M059J (cell line): Measurements from ENCODE around the gene AKT1. TPM values are rescaled to one million over a fixed set of nuclear protein-coding genes. Genes with fewer than 3 reads are reported as not detected.
A peak's percentile ranks its signal among the peaks of the same experiment; 100 is the strongest.
"Not testable (repeated sequence)": the region's sequence is repeated elsewhere in the genome, so short reads cannot be mapped to it uniquely, and the experiment has no call there.

ENCODE experiments used
- DNase-seq: peaks from one replicate; pipeline ENCODE4 v3.0.0-alpha.2; 2012; ENCODE audit warnings: low read depth
- total RNA-seq: library from RNA; depleted of rRNA; stranded (reverse); fragments of >200 nt; shearing (Covaris generic); gene quantifications from 2 replicates; pipeline ENCODE4 v1.2.3, GENCODE V29; 2014

Gene AKT1
- total RNA-seq, 1 experiment from 2014 or later: 134 TPM

- DNase-seq: no peak
Measured at GRCh38 chr14:104819361-104819781, 23.8 kb upstream of the AKT1 start.

- no peak for DNase-seq
Measured at GRCh38 chr14:104818714-104819161, 23.2 kb upstream of the AKT1 start.

GRCh38 chr14:104817930-104818713 lies 22.6 kb upstream of the AKT1 start:
- no peak for DNase-seq

GRCh38 chr14:104816616-104816884 lies 21.0 kb upstream of the AKT1 start:
- no peak for DNase-seq

- not testable (repeated sequence) for DNase-seq
Measured at GRCh38 chr14:104814701-104815100, 19.2 kb upstream of the AKT1 start.

- no peak for DNase-seq
Measured at GRCh38 chr14:104813286-104813685, 17.7 kb upstream of the AKT1 start.

GRCh38 chr14:104810316-104810715 lies 14.8 kb upstream of the AKT1 start:
- no peak for DNase-seq

GRCh38 chr14:104808456-104808855 lies 12.9 kb upstream of the AKT1 start:
- DNase-seq: no peak

- DNase-seq: no peak
Measured at GRCh38 chr14:104806625-104807465, 11.3 kb upstream of the AKT1 start.

- DNase-seq: no peak
Measured at GRCh38 chr14:104805941-104806624, 10.5 kb upstream of the AKT1 start.

- peak; percentile 90 for DNase-seq
Measured at GRCh38 chr14:104805326-104805678, 9.8 kb upstream of the AKT1 start.

GRCh38 chr14:104804481-104805325 lies 9.2 kb upstream of the AKT1 start:
- DNase-seq: no peak

- DNase-seq: peak; percentile 73
Measured at GRCh38 chr14:104803912-104804410, 8.4 kb upstream of the AKT1 start.

- no peak for DNase-seq
Measured at GRCh38 chr14:104803280-104803911, 7.8 kb upstream of the AKT1 start.

GRCh38 chr14:104802394-104803184 lies 7.0 kb upstream of the AKT1 start:
- no peak for DNase-seq

- DNase-seq: no peak
Measured at GRCh38 chr14:104801520-104802393, 6.2 kb upstream of the AKT1 start.

GRCh38 chr14:104800771-104801519 lies 5.4 kb upstream of the AKT1 start, which contains the start of gene ZBTB42:
ZBTB42 (plus strand) TSS chr14:104801101; CDS start chr14:104801198, 97 bp downstream.
- peak; percentile 54 for DNase-seq
